ENCODE measurements around the gene TALDO1. TPM values are rescaled to one million over a fixed set of nuclear protein-coding genes. Genes with fewer than 3 reads are reported as not detected.

The TALDO1 gene
- polyA plus RNA-seq, 1 donor from 2014 or later: 156 TPM

DNA sequence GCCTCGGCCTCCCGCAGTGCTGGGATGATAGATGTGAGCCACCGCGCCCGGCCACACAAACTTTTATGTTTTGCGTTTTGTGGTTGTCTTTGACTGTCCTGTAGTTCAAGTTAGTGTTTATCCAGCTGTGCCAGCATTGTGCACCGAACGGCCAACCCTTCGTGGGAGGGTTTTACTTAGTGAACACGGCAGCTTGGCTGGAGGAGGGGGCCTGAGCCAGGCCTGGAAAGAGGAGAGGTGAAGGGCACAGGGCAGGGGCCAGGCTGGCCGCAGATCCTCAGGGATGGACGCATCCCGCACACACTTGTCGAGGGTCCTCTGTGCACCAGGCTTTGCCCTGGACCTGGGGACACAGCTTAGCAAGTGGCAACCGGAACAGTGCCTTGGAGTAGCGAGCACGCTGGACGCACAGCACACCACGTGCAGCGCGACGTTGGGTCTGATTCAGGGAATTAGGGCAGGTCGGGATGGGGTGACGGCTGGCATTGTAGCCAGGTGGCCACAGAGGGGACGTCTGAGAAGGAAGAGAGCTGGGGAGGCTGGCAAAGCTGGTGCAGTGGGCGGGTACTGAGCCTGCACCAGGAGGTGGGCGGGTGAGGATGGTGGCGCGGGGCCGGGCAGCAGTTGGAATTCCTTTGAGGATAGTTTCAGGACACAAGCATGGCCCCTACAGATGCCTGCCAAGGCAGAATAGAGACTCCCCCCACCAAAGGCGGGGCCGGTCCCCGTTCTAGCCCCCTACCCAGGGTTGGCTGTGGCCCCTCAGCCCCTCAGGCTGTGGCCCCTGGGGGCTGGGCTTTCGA is 27.8 kb upstream of the TALDO1 start:
- TF ChIP-seq POLR2AphosphoS5 (IDR thresholded peaks at IDR 0.05) (no peak), SMC3 (conservative IDR thresholded peaks at IDR 0.05; ENCODE audit: poor library complexity) (no peak), MXI1 (conservative IDR thresholded peaks at IDR 0.05; ENCODE audit: poor library complexity, severe bottlenecking) (no peak), RAD21 (conservative IDR thresholded peaks at IDR 0.05) (no peak), EZH2 (IDR thresholded peaks at IDR 0.05; ENCODE audit: borderline replicate concordance, insufficient read depth, low read length, poor library complexity, severe bottlenecking) (no peak), TAF1 (IDR thresholded peaks at IDR 0.05; ENCODE audit: low read depth) (no peak), EP300 (conservative IDR thresholded peaks at IDR 0.05; ENCODE audit: poor library complexity, severe bottlenecking) (no peak)
- TF ChIP-seq, protein P1, sequence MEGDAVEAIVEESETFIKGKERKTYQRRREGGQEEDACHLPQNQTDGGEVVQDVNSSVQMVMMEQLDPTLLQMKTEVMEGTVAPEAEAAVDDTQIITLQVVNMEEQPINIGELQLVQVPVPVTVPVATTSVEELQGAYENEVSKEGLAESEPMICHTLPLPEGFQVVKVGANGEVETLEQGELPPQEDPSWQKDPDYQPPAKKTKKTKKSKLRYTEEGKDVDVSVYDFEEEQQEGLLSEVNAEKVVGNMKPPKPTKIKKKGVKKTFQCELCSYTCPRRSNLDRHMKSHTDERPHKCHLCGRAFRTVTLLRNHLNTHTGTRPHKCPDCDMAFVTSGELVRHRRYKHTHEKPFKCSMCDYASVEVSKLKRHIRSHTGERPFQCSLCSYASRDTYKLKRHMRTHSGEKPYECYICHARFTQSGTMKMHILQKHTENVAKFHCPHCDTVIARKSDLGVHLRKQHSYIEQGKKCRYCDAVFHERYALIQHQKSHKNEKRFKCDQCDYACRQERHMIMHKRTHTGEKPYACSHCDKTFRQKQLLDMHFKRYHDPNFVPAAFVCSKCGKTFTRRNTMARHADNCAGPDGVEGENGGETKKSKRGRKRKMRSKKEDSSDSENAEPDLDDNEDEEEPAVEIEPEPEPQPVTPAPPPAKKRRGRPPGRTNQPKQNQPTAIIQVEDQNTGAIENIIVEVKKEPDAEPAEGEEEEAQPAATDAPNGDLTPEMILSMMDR (IDR thresholded peaks at IDR 0.05; ENCODE audit: poor library complexity, severe bottlenecking): no peak
- TF ChIP-seq, protein P2, sequence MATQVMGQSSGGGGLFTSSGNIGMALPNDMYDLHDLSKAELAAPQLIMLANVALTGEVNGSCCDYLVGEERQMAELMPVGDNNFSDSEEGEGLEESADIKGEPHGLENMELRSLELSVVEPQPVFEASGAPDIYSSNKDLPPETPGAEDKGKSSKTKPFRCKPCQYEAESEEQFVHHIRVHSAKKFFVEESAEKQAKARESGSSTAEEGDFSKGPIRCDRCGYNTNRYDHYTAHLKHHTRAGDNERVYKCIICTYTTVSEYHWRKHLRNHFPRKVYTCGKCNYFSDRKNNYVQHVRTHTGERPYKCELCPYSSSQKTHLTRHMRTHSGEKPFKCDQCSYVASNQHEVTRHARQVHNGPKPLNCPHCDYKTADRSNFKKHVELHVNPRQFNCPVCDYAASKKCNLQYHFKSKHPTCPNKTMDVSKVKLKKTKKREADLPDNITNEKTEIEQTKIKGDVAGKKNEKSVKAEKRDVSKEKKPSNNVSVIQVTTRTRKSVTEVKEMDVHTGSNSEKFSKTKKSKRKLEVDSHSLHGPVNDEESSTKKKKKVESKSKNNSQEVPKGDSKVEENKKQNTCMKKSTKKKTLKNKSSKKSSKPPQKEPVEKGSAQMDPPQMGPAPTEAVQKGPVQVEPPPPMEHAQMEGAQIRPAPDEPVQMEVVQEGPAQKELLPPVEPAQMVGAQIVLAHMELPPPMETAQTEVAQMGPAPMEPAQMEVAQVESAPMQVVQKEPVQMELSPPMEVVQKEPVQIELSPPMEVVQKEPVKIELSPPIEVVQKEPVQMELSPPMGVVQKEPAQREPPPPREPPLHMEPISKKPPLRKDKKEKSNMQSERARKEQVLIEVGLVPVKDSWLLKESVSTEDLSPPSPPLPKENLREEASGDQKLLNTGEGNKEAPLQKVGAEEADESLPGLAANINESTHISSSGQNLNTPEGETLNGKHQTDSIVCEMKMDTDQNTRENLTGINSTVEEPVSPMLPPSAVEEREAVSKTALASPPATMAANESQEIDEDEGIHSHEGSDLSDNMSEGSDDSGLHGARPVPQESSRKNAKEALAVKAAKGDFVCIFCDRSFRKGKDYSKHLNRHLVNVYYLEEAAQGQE (IDR thresholded peaks at IDR 0.05; ENCODE audit: borderline replicate concordance): no peak
- Histone ChIP-seq H2AFZ (ENCODE audit: low read depth, low read length) (no peak overlapping the region), H3K79me2 (replicated peaks; ENCODE audit: insufficient read depth, low read length) (no peaks in the 10 kb centered on the region), H3K9me3 (ENCODE audit: low read length) (no peaks in the 10 kb centered on the region), H3K4me3 (ENCODE audit: low read length) (no peak overlapping the region), H3K36me3 (ENCODE audit: insufficient read depth, low read length) (no peaks in the 10 kb centered on the region), H3K4me2 (ENCODE audit: low read length) (no peak overlapping the region), H3K9ac (ENCODE audit: low read length) (no peak overlapping the region), H3K9me2 (ENCODE audit: insufficient read depth, low read length) (no peaks in the 10 kb centered on the region), H4K20me1 (ENCODE audit: insufficient read depth) (no peaks in the 10 kb centered on the region), H3K27me3 (ENCODE audit: insufficient read depth, low read depth, low read length) (peaks cover 22% of the 10 kb centered on the region), H3K27ac (ENCODE audit: low read length) (no peak overlapping the region), H3F3A (ENCODE audit: insufficient read depth, low read length, poor library complexity, severe bottlenecking) (no peaks in the 10 kb centered on the region)

DNA sequence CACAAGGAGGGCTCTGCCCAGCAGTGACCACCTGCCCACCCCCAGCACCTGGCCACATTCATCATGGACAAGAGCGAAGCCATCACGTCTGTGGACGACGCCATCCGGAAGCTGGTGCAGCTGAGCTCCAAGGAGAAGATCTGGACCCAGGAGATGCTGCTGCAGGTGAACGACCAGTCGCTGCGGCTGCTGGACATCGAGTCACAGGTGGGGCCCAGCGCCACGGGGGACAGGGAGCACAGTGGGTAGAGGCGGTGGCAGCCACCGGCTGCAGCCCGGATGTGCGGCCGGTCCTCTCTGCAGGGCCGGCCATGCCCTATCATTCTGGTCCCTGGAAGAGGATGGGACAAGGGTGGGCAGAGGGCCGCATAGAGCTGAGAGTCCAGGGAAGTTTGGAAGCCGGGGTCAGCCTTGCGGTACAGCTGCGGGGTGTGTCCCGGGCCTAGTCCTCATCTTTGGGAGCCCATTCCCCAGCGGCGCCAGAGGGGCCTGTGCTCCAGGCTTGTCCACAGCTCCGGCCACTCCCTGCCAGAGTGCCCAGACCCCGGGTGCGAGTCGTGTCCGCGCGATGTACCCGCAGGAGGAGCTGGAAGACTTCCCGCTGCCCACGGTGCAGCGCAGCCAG is 27.1 kb upstream of the TALDO1 start:
- Histone ChIP-seq H3K9me2 (ENCODE audit: insufficient read depth, low read length) (no peaks in the 10 kb centered on the region), H3F3A (ENCODE audit: insufficient read depth, low read length, poor library complexity, severe bottlenecking) (no peaks in the 10 kb centered on the region), H3K27ac (ENCODE audit: low read length) (no peak overlapping the region), H3K9ac (ENCODE audit: low read length) (no peak overlapping the region), H3K4me2 (ENCODE audit: low read length) (no peak overlapping the region), H4K20me1 (ENCODE audit: insufficient read depth) (no peaks in the 10 kb centered on the region), H3K36me3 (ENCODE audit: insufficient read depth, low read length) (no peaks in the 10 kb centered on the region), H3K4me3 (ENCODE audit: low read length) (no peak overlapping the region), H3K27me3 (ENCODE audit: insufficient read depth, low read depth, low read length) (peaks cover 29% of the 10 kb centered on the region), H3K79me2 (replicated peaks; ENCODE audit: insufficient read depth, low read length) (no peaks in the 10 kb centered on the region), H2AFZ (ENCODE audit: low read depth, low read length) (no peak overlapping the region), H3K9me3 (ENCODE audit: low read length) (no peaks in the 10 kb centered on the region)
- TF ChIP-seq, protein P2 (IDR thresholded peaks at IDR 0.05; ENCODE audit: borderline replicate concordance): no peak
- TF ChIP-seq SMC3 (conservative IDR thresholded peaks at IDR 0.05; ENCODE audit: poor library complexity) (no peak), EZH2 (IDR thresholded peaks at IDR 0.05; ENCODE audit: borderline replicate concordance, insufficient read depth, low read length, poor library complexity, severe bottlenecking) (no peak), POLR2AphosphoS5 (IDR thresholded peaks at IDR 0.05) (no peak), RAD21 (conservative IDR thresholded peaks at IDR 0.05) (no peak), EP300 (conservative IDR thresholded peaks at IDR 0.05; ENCODE audit: poor library complexity, severe bottlenecking) (no peak), TAF1 (IDR thresholded peaks at IDR 0.05; ENCODE audit: low read depth) (no peak), MXI1 (conservative IDR thresholded peaks at IDR 0.05; ENCODE audit: poor library complexity, severe bottlenecking) (no peak)
- TF ChIP-seq, protein P1 (IDR thresholded peaks at IDR 0.05; ENCODE audit: poor library complexity, severe bottlenecking): no peak

Data from neural cell (in vitro differentiated cells).